HFFc6 (cell line): ENCODE results near the gene HLA-E. TPM values are rescaled to one million over a fixed set of nuclear protein-coding genes. Genes with fewer than 3 reads are reported as not detected.
"Not testable (repeated sequence)": the region's sequence is repeated elsewhere in the genome, so short reads cannot be mapped to it uniquely, and the experiment has no call there.

ENCODE experiments used
- DNase-seq: peaks from one replicate; pipeline ENCODE4 v3.0.0-alpha.2; 2018
- H3K27ac Mint-ChIP-seq: 2 replicates; pipeline ENCODE4 v1.8.0; 2020; ENCODE audit warnings: mild to moderate bottlenecking, mixed read lengths
- H3K27me3 Mint-ChIP-seq: 2 replicates; pipeline ENCODE4 v1.8.0; 2021; ENCODE audit warnings: mild to moderate bottlenecking, moderate library complexity, mixed read lengths; ENCODE audit not compliant: insufficient read depth
- H3K36me3 Mint-ChIP-seq: 2 replicates; pipeline ENCODE4 v1.8.0; 2021; ENCODE audit warnings: low read depth, mixed read lengths
- H3K4me1 Mint-ChIP-seq: 2 replicates; pipeline ENCODE4 v1.8.0; 2020; ENCODE audit warnings: low read depth, mixed read lengths
- H3K4me3 Mint-ChIP-seq: 2 replicates; pipeline ENCODE4 v1.8.0; 2020; ENCODE audit warnings: mild to moderate bottlenecking, moderate library complexity, mixed read lengths
- H3K9me3 Mint-ChIP-seq: 2 replicates; pipeline ENCODE4 v1.8.0; 2020; ENCODE audit warnings: mild to moderate bottlenecking, mixed read lengths
- total RNA-seq, 6 experiments: library from RNA; stranded (reverse); fragmentation: NEBNext Ultra II Directional; extraction: Animal tissue kit (Norgen Biotek cat#: 25700); gene quantifications; 2 replicates in 1 of 6; 3 replicates in 5 of 6; pipeline ENCODE4 v1.2.3, GENCODE V29; 2021
- TF ChIP-seq, protein P1 (sequence below): fragments of 200-600 bp; sonication (generic); IDR thresholded peaks from 2 replicates; pipeline ENCODE4 v1.5.0; 2021; ENCODE audit warnings: antibody characterized with exemption, mild to moderate bottlenecking

Gene HLA-E
- total RNA-seq, 6 experiments from 2014 or later: 122 to 131 (median 126) TPM

DNA sequence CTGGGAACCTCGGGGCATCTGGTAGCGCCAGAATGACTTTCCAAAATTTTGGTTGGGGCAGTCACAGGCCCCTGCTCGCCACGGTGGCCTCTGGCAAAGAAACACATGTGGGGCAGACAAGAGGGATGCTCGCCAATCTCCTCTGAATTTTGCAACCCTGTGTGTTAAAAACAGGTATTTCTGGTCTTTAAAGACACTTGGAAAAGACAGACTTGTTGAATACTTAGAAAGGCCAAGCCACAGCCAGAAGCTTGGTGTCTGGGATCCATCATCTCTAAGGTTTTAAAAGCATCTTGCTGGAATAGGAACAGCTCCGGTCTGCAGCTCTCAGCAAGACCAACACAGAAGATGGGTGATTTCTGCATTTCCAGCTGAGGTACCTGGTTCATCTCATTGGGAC, 31.2 kb downstream of the HLA-E start:
- Mint-ChIP-seq H3K4me3 (no peak overlapping the region), H3K4me1 (peaks cover 44% of the 10 kb centered on the region), H3K27ac (no peak overlapping the region), H3K27me3 (no peaks in the 10 kb centered on the region), H3K9me3 (peaks cover 9% of the 10 kb centered on the region), H3K36me3 (peaks cover 23% of the 10 kb centered on the region)
- no peak for DNase-seq
- TF ChIP-seq, protein P1, sequence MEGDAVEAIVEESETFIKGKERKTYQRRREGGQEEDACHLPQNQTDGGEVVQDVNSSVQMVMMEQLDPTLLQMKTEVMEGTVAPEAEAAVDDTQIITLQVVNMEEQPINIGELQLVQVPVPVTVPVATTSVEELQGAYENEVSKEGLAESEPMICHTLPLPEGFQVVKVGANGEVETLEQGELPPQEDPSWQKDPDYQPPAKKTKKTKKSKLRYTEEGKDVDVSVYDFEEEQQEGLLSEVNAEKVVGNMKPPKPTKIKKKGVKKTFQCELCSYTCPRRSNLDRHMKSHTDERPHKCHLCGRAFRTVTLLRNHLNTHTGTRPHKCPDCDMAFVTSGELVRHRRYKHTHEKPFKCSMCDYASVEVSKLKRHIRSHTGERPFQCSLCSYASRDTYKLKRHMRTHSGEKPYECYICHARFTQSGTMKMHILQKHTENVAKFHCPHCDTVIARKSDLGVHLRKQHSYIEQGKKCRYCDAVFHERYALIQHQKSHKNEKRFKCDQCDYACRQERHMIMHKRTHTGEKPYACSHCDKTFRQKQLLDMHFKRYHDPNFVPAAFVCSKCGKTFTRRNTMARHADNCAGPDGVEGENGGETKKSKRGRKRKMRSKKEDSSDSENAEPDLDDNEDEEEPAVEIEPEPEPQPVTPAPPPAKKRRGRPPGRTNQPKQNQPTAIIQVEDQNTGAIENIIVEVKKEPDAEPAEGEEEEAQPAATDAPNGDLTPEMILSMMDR: no peak

DNA sequence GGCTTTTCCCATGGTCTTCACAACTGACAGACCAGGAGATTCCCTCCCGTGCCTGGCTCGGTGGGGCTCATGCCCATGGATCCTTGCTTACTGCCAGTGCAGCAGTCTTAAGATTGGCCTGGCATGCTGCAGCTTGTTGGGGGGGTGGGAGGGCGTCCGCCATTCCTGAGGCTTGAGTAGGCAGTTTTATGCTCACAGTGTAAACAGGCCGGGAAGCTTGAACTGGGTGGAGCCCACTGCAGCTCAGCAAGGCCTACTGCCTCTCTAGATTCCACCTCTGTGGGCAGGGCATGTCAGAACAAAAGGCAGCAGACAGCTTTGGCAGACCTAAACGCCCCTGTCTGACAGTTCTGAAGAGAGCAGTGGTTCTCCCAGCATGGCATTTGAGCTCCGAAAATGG, 31.8 kb downstream of the HLA-E start:
- not testable (repeated sequence) for H3K9me3 Mint-ChIP-seq, H3K27me3 Mint-ChIP-seq
- Mint-ChIP-seq H3K4me1 (peaks cover 39% of the 10 kb centered on the region), H3K27ac (peak overlapping the region; percentile 70), H3K4me3 (0 out of 2 replicates have a peak overlapping the region, but pooled peaks have one; percentile 17), H3K36me3 (peaks cover 23% of the 10 kb centered on the region)
- DNase-seq: peak; percentile 53

DNA sequence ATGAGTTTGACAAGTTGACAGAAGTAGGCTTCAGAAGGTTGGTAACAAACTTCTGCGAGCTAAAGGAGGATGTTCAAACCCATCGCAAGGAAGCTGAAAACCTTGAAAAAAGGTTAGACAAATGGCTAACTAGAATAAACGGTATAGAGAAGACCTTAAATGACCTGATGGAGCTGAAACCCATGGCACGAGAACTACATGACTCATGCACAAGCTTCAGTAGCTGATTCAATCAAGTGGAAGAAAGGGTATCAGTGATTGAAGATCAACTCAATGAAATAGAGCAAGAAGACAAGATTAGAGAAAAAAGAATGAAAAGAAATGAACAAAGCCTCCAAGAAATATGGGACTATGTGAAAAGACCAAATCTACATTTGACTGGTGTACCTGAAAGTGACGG, 32.6 kb downstream of the HLA-E start:
- H3K36me3 Mint-ChIP-seq: peaks cover 23% of the 10 kb centered on the region
- DNase-seq: peak; percentile 25
- H3K4me1 Mint-ChIP-seq: peaks cover 33% of the 10 kb centered on the region
- H3K4me3 Mint-ChIP-seq: peak overlapping the region; percentile 4
- not testable (repeated sequence) for H3K9me3 Mint-ChIP-seq, H3K27me3 Mint-ChIP-seq
- H3K27ac Mint-ChIP-seq: peak overlapping the region; percentile 41

DNA sequence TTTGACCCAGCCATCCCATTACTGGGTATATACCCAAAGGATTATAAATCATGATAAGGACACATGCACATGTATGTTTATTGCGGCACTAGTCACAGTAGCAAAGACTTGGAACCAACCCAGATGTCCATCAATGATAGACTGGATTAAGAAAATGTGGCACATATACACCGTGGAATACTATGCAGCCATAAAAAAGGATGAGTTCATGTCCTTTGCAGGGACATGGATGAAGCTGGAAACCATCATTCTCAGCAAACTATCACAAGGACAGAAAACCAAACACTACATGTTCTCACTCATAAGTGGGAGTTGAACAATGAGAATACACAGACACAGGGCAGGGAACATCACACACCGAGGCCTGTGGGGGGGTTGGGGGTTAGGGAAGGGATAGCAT, 37.1 kb downstream of the HLA-E start:
- Mint-ChIP-seq H3K4me1 (peaks cover 47% of the 10 kb centered on the region), H3K36me3 (peaks cover 15% of the 10 kb centered on the region; the same call in 1 of the 2 replicates)
- DNase-seq, H3K27me3 Mint-ChIP-seq, H3K9me3 Mint-ChIP-seq, H3K4me3 Mint-ChIP-seq, H3K27ac Mint-ChIP-seq: not testable (repeated sequence)

DNA sequence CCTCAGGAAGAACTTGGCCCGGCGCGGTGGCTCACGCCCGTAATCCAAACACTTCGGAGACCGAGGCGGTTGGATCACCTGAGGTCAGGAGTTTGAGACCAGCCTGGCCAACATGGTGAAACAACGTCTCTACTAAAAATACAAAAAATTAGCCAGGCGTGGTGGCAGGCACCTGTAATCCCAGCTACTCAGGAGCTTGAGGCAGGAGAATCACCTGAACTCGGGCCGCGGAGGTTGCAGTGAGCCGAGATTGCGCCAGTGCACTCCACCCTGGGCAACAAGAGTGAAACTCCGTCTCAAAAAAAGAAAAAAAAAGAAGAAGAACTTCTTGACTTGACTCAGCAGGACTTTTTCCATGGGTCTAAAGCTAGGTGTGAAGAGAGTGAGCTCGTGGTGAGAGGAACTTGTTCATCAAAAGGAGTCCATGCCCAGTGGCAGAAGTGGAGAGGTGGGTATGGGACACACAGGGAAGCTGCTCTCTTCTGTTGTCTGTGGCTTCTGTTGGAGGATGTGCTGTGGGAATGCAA, 40.1 kb downstream of the HLA-E start:
- H3K9me3 Mint-ChIP-seq, H3K4me3 Mint-ChIP-seq, H3K27me3 Mint-ChIP-seq, DNase-seq, H3K27ac Mint-ChIP-seq: not testable (repeated sequence)
- Mint-ChIP-seq H3K36me3 (peaks cover 10% of the 10 kb centered on the region; the same call in 1 of the 2 replicates), H3K4me1 (peaks cover 39% of the 10 kb centered on the region)

DNA sequence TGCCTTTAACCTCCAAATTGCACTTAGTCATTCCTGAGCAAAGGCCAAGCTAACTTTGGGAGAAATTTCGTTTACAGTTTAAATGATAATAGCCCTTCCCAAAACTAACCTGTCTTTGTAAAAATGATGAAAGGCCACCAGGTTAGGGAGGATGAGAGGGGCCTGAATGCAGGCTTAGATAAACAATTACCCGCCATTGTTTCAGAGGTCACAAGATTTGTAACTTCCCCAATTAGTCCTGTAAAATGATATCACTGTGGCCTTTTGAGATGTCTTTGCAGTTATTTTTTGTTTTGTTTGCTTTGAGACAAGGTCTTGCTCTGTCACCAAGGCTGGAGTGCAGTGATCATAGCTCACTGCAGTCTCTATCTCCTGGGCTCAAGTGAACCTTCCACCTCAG, 40.7 kb downstream of the HLA-E start:
- peaks cover 2% of the 10 kb centered on the region; the same call in 1 of the 2 replicates for H3K27me3 Mint-ChIP-seq
- H3K27ac Mint-ChIP-seq: no peak overlapping the region
- no peak for DNase-seq
- peaks cover 39% of the 10 kb centered on the region for H3K4me1 Mint-ChIP-seq
- H3K9me3 Mint-ChIP-seq: no peaks in the 10 kb centered on the region
- peaks cover 4% of the 10 kb centered on the region; the same call in 1 of the 2 replicates for H3K36me3 Mint-ChIP-seq
- H3K4me3 Mint-ChIP-seq: no peak overlapping the region; the same call in 1 of the 2 replicates
- TF ChIP-seq, protein P1: no peak

DNA sequence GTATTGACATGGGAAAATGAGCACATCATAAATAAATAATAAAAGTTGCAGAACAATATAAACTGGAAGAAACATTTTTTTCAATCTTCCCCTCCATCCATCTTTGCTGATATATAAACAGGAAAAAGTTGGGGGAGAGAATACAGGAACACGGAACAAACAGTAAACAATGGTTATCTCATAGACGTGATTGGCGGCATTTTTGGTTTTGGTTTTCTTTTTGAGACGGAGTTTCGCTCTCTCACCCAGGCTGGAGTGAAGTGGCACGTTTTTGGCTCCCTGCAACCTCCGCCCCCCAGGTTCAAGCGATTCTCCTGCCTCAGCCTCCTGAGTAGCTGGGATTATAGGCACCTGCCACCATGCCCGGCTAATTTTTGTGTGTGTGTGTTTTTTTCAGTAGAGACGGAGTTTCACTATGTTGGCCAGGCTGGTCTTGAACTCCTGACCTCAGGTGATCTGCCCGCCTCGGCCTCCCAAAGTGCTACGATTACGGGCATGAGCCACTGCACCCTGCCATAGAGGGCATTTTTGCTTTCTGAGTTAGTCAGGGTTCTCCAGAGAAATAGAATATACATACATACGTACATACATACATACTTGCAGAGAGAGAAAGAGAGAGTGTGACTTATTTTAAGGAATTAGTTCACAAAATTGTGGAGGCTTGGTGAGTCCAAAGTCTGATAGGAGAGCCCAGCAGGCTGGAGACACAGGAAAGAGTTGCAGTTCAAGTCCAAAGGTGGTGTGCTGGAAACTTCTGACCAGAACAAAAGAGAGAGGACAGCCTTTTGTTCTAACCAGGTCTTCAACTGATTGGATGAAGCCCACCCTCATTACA, 44.4 kb downstream of the HLA-E start:
- Mint-ChIP-seq H3K9me3 (no peaks in the 10 kb centered on the region), H3K4me3 (no peak overlapping the region), H3K27me3 (peaks cover 2% of the 10 kb centered on the region; the same call in 1 of the 2 replicates), H3K36me3 (no peaks in the 10 kb centered on the region), H3K4me1 (peaks cover 25% of the 10 kb centered on the region), H3K27ac (no peak overlapping the region)
- DNase-seq: no peak
- TF ChIP-seq, protein P1: no peak
